ENCODE data around the gene ERP27. TPM values are rescaled to one million over a fixed set of nuclear protein-coding genes. Genes with fewer than 3 reads are reported as not detected.

Gene ERP27
- total and polyA plus RNA-seq, 8 donors = 1.1 to 12.3 (median 1.3) TPM; not detected in 1

GRCh38 chr12:14936224-14936861 is 2.0 kb downstream of the ERP27 start:
- intact Hi-C loops (cut with DNase I; ENCODE audit: low total_unique reads) = no loop called here

DNA sequence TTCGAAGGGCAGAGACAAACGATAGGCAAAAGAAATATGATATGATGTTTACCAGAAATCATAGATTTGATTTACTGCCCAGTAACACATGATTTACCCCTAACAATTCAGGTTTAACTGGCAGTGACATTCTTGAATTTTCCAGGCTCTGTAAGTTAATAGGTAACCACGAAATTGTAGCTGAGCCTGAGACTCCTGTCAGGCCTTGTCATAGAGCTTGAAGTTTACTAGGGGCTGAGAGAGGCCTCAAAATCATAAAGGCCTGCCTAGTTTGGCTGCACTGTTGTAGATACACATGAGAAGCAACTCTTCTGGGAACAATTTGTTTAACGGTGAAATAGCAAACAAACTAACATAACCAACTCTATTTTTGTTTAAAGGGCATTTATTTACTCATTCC is 3.3 kb downstream of the ERP27 start:
- 25 to 43% (median 35%) methylated on average over 4 of the region's 4 CpGs for WGBS, 5 donors
- peak overlapping the region in 1 of 5 donors; percentile 39 for H3K27ac ChIP-seq
- H3K4me3 ChIP-seq = no peak overlapping the region

More at GRCh38 chr12:14936224-14936861, 2.0 kb downstream of the ERP27 start:
- Histone ChIP-seq H3K36me3 (peaks cover 0 to 2% (median 0%) of the 10 kb centered on the region in 4 donors), H3K27ac (no peak overlapping the region), H3K4me1 (peaks cover 0 to 16% (median 8%) of the 10 kb centered on the region in 4 donors), H3K4me3 (no peak overlapping the region), H3K9me3 (no peaks in the 10 kb centered on the region), H3K27me3 (no peaks in the 10 kb centered on the region)
- TF ChIP-seq POLR2AphosphoS5 (IDR thresholded peaks at IDR 0.05) (no peak), EP300 (IDR thresholded peaks at IDR 0.05) (no peak), POLR2A (IDR thresholded peaks at IDR 0.05) (no peak)
- TF ChIP-seq, protein P1, sequence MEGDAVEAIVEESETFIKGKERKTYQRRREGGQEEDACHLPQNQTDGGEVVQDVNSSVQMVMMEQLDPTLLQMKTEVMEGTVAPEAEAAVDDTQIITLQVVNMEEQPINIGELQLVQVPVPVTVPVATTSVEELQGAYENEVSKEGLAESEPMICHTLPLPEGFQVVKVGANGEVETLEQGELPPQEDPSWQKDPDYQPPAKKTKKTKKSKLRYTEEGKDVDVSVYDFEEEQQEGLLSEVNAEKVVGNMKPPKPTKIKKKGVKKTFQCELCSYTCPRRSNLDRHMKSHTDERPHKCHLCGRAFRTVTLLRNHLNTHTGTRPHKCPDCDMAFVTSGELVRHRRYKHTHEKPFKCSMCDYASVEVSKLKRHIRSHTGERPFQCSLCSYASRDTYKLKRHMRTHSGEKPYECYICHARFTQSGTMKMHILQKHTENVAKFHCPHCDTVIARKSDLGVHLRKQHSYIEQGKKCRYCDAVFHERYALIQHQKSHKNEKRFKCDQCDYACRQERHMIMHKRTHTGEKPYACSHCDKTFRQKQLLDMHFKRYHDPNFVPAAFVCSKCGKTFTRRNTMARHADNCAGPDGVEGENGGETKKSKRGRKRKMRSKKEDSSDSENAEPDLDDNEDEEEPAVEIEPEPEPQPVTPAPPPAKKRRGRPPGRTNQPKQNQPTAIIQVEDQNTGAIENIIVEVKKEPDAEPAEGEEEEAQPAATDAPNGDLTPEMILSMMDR (IDR thresholded peaks at IDR 0.05) = no peak
- WGBS, 5 donors = 85 to 94% (median 92%) methylated on average over 6 of the region's 6 CpGs
- DNase-seq = no peak

DNA sequence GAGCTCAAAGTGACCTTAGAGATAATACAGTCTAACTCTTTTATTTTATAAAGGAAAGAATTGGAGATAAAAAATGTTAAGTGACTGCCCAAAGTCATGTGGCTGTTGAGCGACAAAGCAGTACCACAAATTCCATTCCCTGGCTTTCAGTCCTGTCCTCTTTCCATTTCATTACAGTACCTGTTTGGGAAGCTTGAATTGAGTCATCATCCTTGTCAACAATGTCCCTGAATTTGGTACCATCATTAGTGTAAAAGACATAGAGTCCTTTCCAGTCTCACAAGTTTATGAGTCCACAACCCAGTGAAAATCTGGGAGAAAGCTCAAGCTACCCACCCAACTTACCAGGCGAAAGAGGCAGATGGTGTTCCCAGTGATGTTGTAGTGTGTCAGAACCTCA is 3.8 kb downstream of the ERP27 start:
- Histone ChIP-seq H3K9me3 (no peaks in the 10 kb centered on the region), H3K36me3 (no peaks in the 10 kb centered on the region), H3K27ac (peak overlapping the region in 2 of 5 donors; percentile 39 to 45), H3K27me3 (no peaks in the 10 kb centered on the region), H3K4me1 (peaks cover 9 to 35% (median 15%) of the 10 kb centered on the region in 4 donors), H3K4me3 (no peak overlapping the region)
- WGBS, 5 donors = 93 to 96% (median 94%) methylated on average over 2 of the region's 2 CpGs
- intact Hi-C loops (cut with DNase I; ENCODE audit: low total_unique reads) = no loop called here
- no peak for DNase-seq
- no peak for TF ChIP-seq POLR2AphosphoS5 (IDR thresholded peaks at IDR 0.05)

More for the DNA sequence above, 3.3 kb downstream of the ERP27 start:
- intact Hi-C loops (cut with DNase I; ENCODE audit: low total_unique reads) = no loop called here
- Histone ChIP-seq H3K9me3 (no peaks in the 10 kb centered on the region), H3K4me1 (peaks cover 5 to 29% (median 14%) of the 10 kb centered on the region in 4 donors), H3K27me3 (no peaks in the 10 kb centered on the region), H3K36me3 (no peaks in the 10 kb centered on the region)
- peak in 1 of 2 donors; percentile 70 for DNase-seq
- TF ChIP-seq EP300 (IDR thresholded peaks at IDR 0.05) = no peak
- no peak for TF ChIP-seq POLR2A (IDR thresholded peaks at IDR 0.05)
- no peak for TF ChIP-seq POLR2AphosphoS5 (IDR thresholded peaks at IDR 0.05)
- TF ChIP-seq, protein P1 (IDR thresholded peaks at IDR 0.05) = no peak

GRCh38 chr12:14931791-14932560 is 6.4 kb downstream of the ERP27 start:
- H3K4me1 ChIP-seq = peaks cover 9 to 46% (median 25%) of the 10 kb centered on the region in 4 donors
- no peak overlapping the region for H3K4me3 ChIP-seq
- no peaks in the 10 kb centered on the region for H3K9me3 ChIP-seq
- no peak for DNase-seq
- TF ChIP-seq, protein P1 (IDR thresholded peaks at IDR 0.05) = no peak
- no peak for TF ChIP-seq POLR2A (IDR thresholded peaks at IDR 0.05)
- no peak for TF ChIP-seq EP300 (IDR thresholded peaks at IDR 0.05)
- no peak for TF ChIP-seq POLR2AphosphoS5 (IDR thresholded peaks at IDR 0.05)
- no peaks in the 10 kb centered on the region for H3K27me3 ChIP-seq
- H3K27ac ChIP-seq = no peak overlapping the region
- intact Hi-C loops (cut with DNase I; ENCODE audit: low total_unique reads) = no loop called here
- H3K36me3 ChIP-seq = no peaks in the 10 kb centered on the region
- WGBS, 5 donors = 89 to 96% (median 93%) methylated on average over 7 of the region's 7 CpGs

Data from stomach (tissue), 9 donors.